ENCODE data around the gene SERPINA5.

DNA sequence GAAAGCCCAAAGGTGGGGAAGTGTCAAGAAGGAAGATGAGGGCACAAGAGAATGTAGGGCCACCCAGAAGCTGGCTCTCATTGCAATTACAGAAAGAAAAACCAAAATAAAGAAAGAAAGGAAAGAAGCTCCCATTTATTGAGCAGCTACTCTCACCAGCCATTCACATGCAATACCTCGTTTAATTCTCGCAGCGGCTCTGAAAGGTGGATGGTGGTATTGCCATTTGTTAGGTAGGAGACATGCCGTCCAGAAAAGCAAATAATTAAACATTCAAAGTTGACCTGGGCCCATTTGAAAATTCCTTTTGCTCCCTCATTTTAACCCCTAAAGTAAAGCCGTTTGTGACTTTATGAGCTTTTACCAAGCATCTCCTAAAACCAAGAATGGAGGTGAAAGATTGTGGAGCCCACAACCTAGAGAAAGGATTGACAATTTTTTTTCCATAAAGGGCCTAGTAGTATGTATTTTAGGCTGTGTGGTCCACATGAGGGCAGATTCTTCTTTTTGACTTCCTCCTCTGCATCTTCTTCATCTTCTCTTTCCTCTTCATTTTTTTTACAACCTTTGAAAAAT is 36.2 kb downstream of the SERPINA5 start:
- TF ChIP-seq EP300 (IDR thresholded peaks at IDR 0.05; ENCODE audit: borderline replicate concordance in 1 of 2, control insufficient read depth in 1 of 2, low read depth in 2 of 2, low read length in 2 of 2) (no peak), STAT1 (conservative IDR thresholded peaks at IDR 0.05) (no peak)
